Measurements from ENCODE around the gene NCK2. TPM values are rescaled to one million over a fixed set of nuclear protein-coding genes. Genes with fewer than 3 reads are reported as not detected.

NCK2 gene
- total RNA-seq, 1 experiment from 2014 or later, result 49.2 TPM

- Histone ChIP-seq H4K20me1 (ENCODE audit: control insufficient read depth, insufficient read depth, insufficient read length) (no peaks in the 10 kb centered on the region), H3K18ac (ENCODE audit: insufficient read length, low read depth, low read length) (no peak overlapping the region), H3K4me1 (ENCODE audit: insufficient read depth, low read length) (no peaks in the 10 kb centered on the region), H3K4ac (ENCODE audit: low read depth, low read length) (no peak overlapping the region), H2BK5ac (ENCODE audit: insufficient read length, low read length) (no peak overlapping the region), H2BK12ac (ENCODE audit: insufficient read length, low read depth, low read length) (no peak overlapping the region), H3K27ac (ENCODE audit: insufficient read length, low read depth, low read length) (no peak overlapping the region), H3K27me3 (ENCODE audit: insufficient read depth, low read length) (no peaks in the 10 kb centered on the region), H2AK5ac (ENCODE audit: insufficient read length, low read length) (no peak overlapping the region), H3T11ph (ENCODE audit: low read length) (no peak overlapping the region), H2BK120ac (ENCODE audit: low read depth, low read length, poor library complexity, severe bottlenecking) (no peak overlapping the region), H4K8ac (replicated peaks; ENCODE audit: insufficient read length, low read depth, low read length) (no peak overlapping the region), H3K79me1 (ENCODE audit: insufficient read depth, low read depth, low read length, poor library complexity, severe bottlenecking) (no peaks in the 10 kb centered on the region), H2AFZ (ENCODE audit: low read length) (no peak overlapping the region), H4K91ac (ENCODE audit: insufficient read length, low read depth, low read length) (no peak overlapping the region), H2BK15ac (ENCODE audit: low read depth, low read length) (no peak overlapping the region), H2BK20ac (ENCODE audit: low read depth, low read length, poor library complexity, severe bottlenecking) (no peak overlapping the region), H4K5ac (ENCODE audit: insufficient read length, low read depth, low read length) (no peak overlapping the region), H3K56ac (ENCODE audit: insufficient read length, low read depth, low read length) (no peak overlapping the region), H3K79me2 (ENCODE audit: insufficient read depth, low read length) (peaks cover 6% of the 10 kb centered on the region; the same call in 1 of the 2 replicates), H3K9me3 (ENCODE audit: control insufficient read depth, low read depth, low read length) (no peaks in the 10 kb centered on the region), H3K23me2 (ENCODE audit: insufficient read length, low read depth, low read length, poor library complexity, severe bottlenecking) (no peaks in the 10 kb centered on the region), H3K4me2 (ENCODE audit: insufficient read depth, insufficient read length, low read length) (no peak overlapping the region), H3K14ac (ENCODE audit: insufficient read depth, low read length) (no peak overlapping the region), H3K9ac (ENCODE audit: extremely low read depth, insufficient read length, low read length) (no peak overlapping the region), H3K23ac (ENCODE audit: insufficient read length, low read depth, low read length) (no peak overlapping the region)
- TF ChIP-seq CTCF (conservative IDR thresholded peaks at IDR 0.05), result no peak
- peaks cover 0 to 21% (median 7%) of the 10 kb centered on the region in 3 experiments; a peak in 4 of 7 replicates for H3K36me3 Mint-ChIP-seq (ENCODE audit: insufficient read depth in 1 of 3, low read depth in 3 of 3)
- H3K4me1 Mint-ChIP-seq, result peaks cover 14 to 23% of the 10 kb centered on the region in 2 experiments; a peak in 3 of 4 replicates
- no CpG with 5 or more reads among the region's 15 CpGs for WGBS (ENCODE audit: extremely low coverage, insufficient read length, low lambda C conversion rate)
- H3K4me3 Mint-ChIP-seq, result no peak overlapping the region
- H3K27me3 Mint-ChIP-seq (ENCODE audit: low read depth), result no peaks in the 10 kb centered on the region
- no peak overlapping the region for H3K27ac Mint-ChIP-seq
- no peak for DNase-seq
- H3K9me3 Mint-ChIP-seq, result no peaks in the 10 kb centered on the region
Observed at GRCh38 chr2:105879106-105879802, 134.5 kb downstream of the NCK2 start.
